Renal pelvis (tissue), 4 donors: Measurements from ENCODE around the gene LIMS1. TPM values are rescaled to one million over a fixed set of nuclear protein-coding genes. Genes with fewer than 3 reads are reported as not detected.
A peak's percentile ranks its signal among the peaks of the same experiment; 100 is the strongest.
"Not testable (repeated sequence)": the region's sequence is repeated elsewhere in the genome, so short reads cannot be mapped to it uniquely, and the experiment has no call there.

Experiments
- DNase-seq: peaks from one replicate; pipeline ENCODE4 v3.0.0-alpha.2; 2013
- polyA plus RNA-seq, 3 donors: library from polyadenylated mRNA; unstranded; fragments of 120-200 nt; gene quantifications; one replicate each; pipeline ENCODE4 v1.2.1, GENCODE V29; 2013; ENCODE audit not compliant: insufficient read length in 3 of 3

LIMS1 gene
- polyA plus RNA-seq, 3 donors, result 38.9 to 53.8 (median 53.7) TPM

DNA sequence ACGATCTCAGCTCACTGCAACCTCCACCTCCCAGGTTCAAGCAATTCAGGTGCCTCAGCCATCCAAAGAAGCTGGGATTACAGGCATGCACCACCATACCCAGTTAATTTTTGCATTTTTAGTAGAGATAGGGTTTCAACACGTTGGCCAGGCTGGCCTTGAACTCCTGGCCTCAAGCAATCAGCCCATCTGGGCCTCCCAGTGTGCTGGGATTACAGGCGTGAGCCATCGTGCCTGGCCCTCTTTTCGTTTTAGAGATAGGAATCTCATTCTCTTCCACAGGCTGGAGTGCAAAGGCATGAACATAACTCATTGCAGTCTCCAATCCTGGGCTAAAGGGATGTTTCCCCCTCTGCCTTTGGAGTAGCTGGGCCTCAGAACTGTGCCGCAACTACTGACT, 182.7 kb downstream of the LIMS1 start:
- DNase-seq, result not testable (repeated sequence)

DNA sequence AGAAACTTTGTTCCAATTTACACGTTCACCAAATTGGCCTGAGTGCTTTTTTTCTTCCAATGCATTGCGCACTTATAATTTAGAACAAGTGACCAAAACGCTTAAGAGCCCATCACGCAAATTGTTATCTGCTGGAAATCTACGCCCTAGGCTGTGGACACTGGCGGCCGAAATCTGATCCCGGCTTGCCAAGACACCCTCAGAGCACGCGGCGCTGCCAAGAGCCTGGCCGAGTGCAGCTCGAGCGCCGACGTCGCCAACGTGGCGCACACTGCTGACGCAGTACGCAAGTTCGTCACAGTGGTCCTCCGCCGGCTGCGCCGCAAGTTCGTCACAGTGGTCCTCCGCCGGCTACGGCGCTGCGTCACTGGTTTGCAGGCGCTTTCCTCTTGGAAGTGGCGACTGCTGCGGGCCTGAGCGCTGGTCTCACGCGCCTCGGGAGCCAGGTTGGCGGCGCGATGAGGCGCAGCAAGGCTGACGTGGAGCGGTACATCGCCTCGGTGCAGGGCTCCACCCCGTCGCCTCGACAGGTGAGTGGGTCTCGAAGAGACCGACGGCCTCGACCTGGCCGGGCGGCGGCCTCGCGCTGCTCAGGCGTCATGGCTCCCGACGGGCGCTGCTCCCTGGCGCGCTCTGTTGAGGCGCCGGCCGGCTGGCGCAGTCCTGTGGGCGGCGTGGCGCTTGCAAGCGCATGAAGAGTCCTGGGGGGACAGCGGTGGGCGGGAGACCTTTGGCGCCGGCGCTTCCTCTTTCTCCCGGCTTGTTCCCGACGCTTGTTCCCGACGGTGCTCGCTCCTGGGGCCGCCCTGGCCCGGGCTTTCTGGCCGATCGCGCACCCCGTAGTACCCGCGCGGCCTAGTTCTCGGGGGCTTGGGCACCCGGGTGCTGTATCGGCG, 185.1 kb downstream of the LIMS1 start, which contains the start of gene RANBP2:
TSS of gene RANBP2 (plus strand) at position 334 of the 896 bp plus-strand sequence. CDS start at position 459, 125 bp downstream.
- peak; percentile 96 for DNase-seq

DNA sequence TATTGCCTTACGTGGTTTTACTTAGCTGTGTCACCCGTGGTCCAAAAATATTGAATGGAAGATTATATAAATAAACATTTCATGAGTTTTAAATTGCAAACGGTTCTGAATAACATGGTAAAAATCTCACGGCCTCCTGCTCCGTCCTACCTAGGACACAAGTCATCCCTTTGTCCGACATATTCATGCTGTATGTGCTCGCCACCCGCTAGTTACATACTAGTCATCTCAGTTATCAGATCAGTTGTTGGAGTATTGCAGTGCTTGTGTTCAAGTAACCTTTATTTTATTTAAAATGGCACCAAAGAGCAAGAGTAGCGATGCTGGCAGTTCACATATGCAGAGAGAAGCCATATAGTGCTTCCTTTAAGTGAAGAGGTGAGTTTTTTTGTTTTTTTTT, 191.8 kb downstream of the LIMS1 start:
- not testable (repeated sequence) for DNase-seq

DNA sequence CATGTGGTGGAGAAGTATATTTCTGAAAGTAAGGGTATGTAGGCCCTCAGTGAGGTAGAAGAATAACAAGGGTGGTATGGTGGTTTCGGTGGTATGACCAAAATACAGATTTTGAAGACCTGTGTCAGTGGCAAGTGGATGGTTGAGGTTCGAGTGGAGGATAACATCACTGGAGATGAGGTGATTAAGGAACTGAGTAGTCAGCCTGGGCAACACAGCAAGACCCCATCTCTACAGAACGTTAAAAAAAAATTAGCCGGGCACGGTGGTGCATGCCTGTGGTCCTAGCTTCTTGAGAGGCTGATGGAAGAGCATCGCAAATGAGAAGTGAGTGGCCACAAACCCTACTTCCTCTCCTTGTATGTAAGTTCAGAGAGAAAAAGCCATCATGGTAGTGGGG, 200.4 kb downstream of the LIMS1 start:
- DNase-seq, result not testable (repeated sequence)

Other genes with a start within 250 kb of the LIMS1 start
- gene SULT1C2, start 245.6 kb upstream of the LIMS1 start, polyA plus RNA-seq, result 10 to 100 TPM; 37.7 to 86.3 (median 79.7) TPM
- gene SULT1C4, start 156.5 kb upstream of the LIMS1 start, polyA plus RNA-seq, result 10 to 100 TPM; 33.9 to 52.1 (median 47.4) TPM
- gene GCC2, start 85.3 kb upstream of the LIMS1 start, polyA plus RNA-seq, result 10 to 100 TPM; 43.4 to 68.4 (median 56.5) TPM
- gene RANBP2, start 185.0 kb downstream of the LIMS1 start, polyA plus RNA-seq, result 10 to 100 TPM; 60.9 to 65.4 (median 61.0) TPM